HCT116 (cell line): ENCODE results near the gene GABPB2. TPM values are rescaled to one million over a fixed set of nuclear protein-coding genes. Genes with fewer than 3 reads are reported as not detected.

Experiments used
- ATAC-seq: fragments of 200-7000 bp; cut with Tn5 transposase; 2 replicates; pipeline ENCODE4 v1.9.1; 2020; ENCODE audit warnings: mild to moderate bottlenecking, moderate library complexity
- BruUV-seq: library from RNA; stranded (reverse); fragments of 400-500 nt; replicated peaks from 2 replicates; lab custom pipeline; 2021; lab: Mats Ljungman, UMichigan
- CTCF ChIA-PET: fragments of 300-600 bp; sonication (Branson Sonifier 250); formaldehyde crosslinking; loops from one replicate; lab custom pipeline; 2021; ENCODE audit warnings: antibody characterized with exemption; lab: Charles Lee
- POLR2A ChIA-PET: fragments of 300-600, 350-600 bp; sonication (Branson Sonifier 250); formaldehyde crosslinking; loops from one replicate; lab custom pipeline; 2021; ENCODE audit warnings: antibody characterized with exemption; lab: Charles Lee
- RAD21 ChIA-PET, 2 experiments: fragments of 300-600 bp; sonication (Branson Sonifier 250); formaldehyde crosslinking; loops; one replicate each; lab custom pipeline; 2023; ENCODE audit warnings: low total read pairs in 2 of 2; ENCODE audit not compliant: uncharacterized antibody in 2 of 2, unreplicated experiment in 2 of 2, low non-redundant PET in 1 of 2; lab: Charles Lee
- DNase-seq: peaks from one replicate; pipeline ENCODE4 v3.0.0-alpha.2; 2010; ENCODE audit warnings: low read depth, low spot score
- H2AFZ ChIP-seq: fragments of 200-600 bp; shearing (Covaris generic), sonication (generic); 2 replicates; pipeline ENCODE4 v1.6.1; 2017; ENCODE audit warnings: low read depth, mixed run types, mixed read lengths, antibody characterized with exemption, low read length; ENCODE audit not compliant: poor library complexity, severe bottlenecking
- H3K27ac ChIP-seq: 2 replicates; pipeline ENCODE4 v1.5.1; 2012; ENCODE audit warnings: low read depth, low read length
- H3K27me3 ChIP-seq: fragments of 200-600 bp; sonication (generic); 2 replicates; pipeline ENCODE4 v1.6.1; 2016; ENCODE audit warnings: mixed run types, low read length, mixed read lengths; ENCODE audit not compliant: insufficient read depth
- H3K36me3 ChIP-seq, 2 experiments: fragments of 200-500 bp in 1 of 2; fragments of 200-600 bp in 1 of 2; sonication (Bioruptor generic) in 1 of 2; sonication (generic) in 1 of 2; 2 replicates each; pipeline versions ENCODE4 v1.5.1 to v1.6.1; 2014 to 2016; ENCODE audit warnings: low read length in 2 of 2, inconsistent platforms in 1 of 2, mixed read lengths in 1 of 2, mixed run types in 1 of 2; ENCODE audit not compliant: insufficient read depth in 2 of 2, control insufficient read depth in 1 of 2
- H3K4me1 ChIP-seq, 2 experiments: fragments of 200-600 bp in 1 of 2; sonication (generic) in 1 of 2; 2 replicates each; pipeline versions ENCODE4 v1.5.1 to v1.6.1; 2012 to 2017; ENCODE audit warnings: low read length in 2 of 2, inconsistent platforms in 1 of 2, mild to moderate bottlenecking in 1 of 2, mixed read lengths in 1 of 2, mixed run types in 1 of 2, moderate library complexity in 1 of 2; ENCODE audit not compliant: insufficient read depth in 2 of 2, control insufficient read depth in 1 of 2
- H3K4me2 ChIP-seq: fragments of 200-600 bp; sonication (generic); 2 replicates; pipeline ENCODE4 v1.6.1; 2017; ENCODE audit warnings: mixed run types, low read length, mixed read lengths
- H3K4me3 ChIP-seq, 2 experiments: fragments of 200-600 bp in 1 of 2; sonication (generic) in 1 of 2; replicated peaks in 1 of 2; 2 replicates each; pipeline ENCODE4 v1.5.1; 2011 to 2016; ENCODE audit warnings: low read length in 2 of 2, control low read depth in 1 of 2, low read depth in 1 of 2, mild to moderate bottlenecking in 1 of 2, mixed read lengths in 1 of 2, mixed run types in 1 of 2
- H3K79me2 ChIP-seq: fragments of 200-600 bp; sonication (generic); 2 replicates; pipeline ENCODE4 v1.6.1; 2017; ENCODE audit warnings: mild to moderate bottlenecking, mixed run types, low read length, moderate library complexity, mixed read lengths; ENCODE audit not compliant: insufficient read depth
- H3K9ac ChIP-seq: fragments of 200-600 bp; sonication (generic); 2 replicates; pipeline ENCODE4 v1.6.1; 2016; ENCODE audit warnings: low read length, mixed read lengths
- H3K9me2 ChIP-seq: fragments of 200-600 bp; sonication (generic), shearing (Covaris generic); 2 replicates; pipeline ENCODE4 v1.6.1; 2017; ENCODE audit warnings: mixed run types, mild to moderate bottlenecking, moderate library complexity; ENCODE audit not compliant: insufficient read depth
- H3K9me3 ChIP-seq, 2 experiments: fragments of 200-500 bp in 1 of 2; fragments of 200-600 bp in 1 of 2; sonication (Bioruptor generic) in 1 of 2; sonication (generic) in 1 of 2; 2 replicates each; pipeline ENCODE4 v1.6.1; 2014 to 2017; ENCODE audit warnings: low read length in 2 of 2, mixed read lengths in 2 of 2, inconsistent platforms in 1 of 2, low read depth in 1 of 2, mild to moderate bottlenecking in 1 of 2, mixed run types in 1 of 2, moderate library complexity in 1 of 2; ENCODE audit not compliant: control insufficient read depth in 1 of 2, insufficient read depth in 1 of 2
- H4K20me1 ChIP-seq: fragments of 200-600 bp; sonication (generic), shearing (Covaris generic); 2 replicates; pipeline ENCODE4 v1.6.1; 2017; ENCODE audit warnings: mixed run types, mild to moderate bottlenecking, moderate library complexity; ENCODE audit not compliant: insufficient read depth
- CEBPB ChIP-seq: IDR thresholded peaks from 2 replicates; pipeline ENCODE4 v1.6.1; 2012; ENCODE audit warnings: low read depth
- EGR1 ChIP-seq: IDR thresholded peaks from 2 replicates; pipeline ENCODE4 v1.6.1; 2012; ENCODE audit warnings: low read depth
- REST ChIP-seq: IDR thresholded peaks from 2 replicates; pipeline ENCODE4 v1.6.1; 2012; ENCODE audit warnings: low read depth
- SRF ChIP-seq: IDR thresholded peaks from 2 replicates; pipeline ENCODE4 v1.6.1; 2012; ENCODE audit warnings: low read depth
- intact Hi-C: fragments of 100-400 bp; cut with micrococcal nuclease; formaldehyde crosslinking; loops from 2 replicates; pipeline ENCODE4 v1.10.0; 2022
- total RNA-seq: library from RNA; stranded (reverse); gene quantifications from one replicate; pipeline ENCODE4 v1.2.1, GENCODE V29; 2021; ENCODE audit not compliant: unreplicated experiment

The GABPB2 gene
- total RNA-seq, 1 experiment from 2014 or later: 7.7 TPM

- no peak for TF ChIP-seq REST
- TF ChIP-seq CEBPB: no peak
These were observed 20.4 kb upstream of the GABPB2 start (continued) for GRCh38 chr1:151050051-151050688.

GRCh38 chr1:151051356-151052009 is 19.1 kb upstream of the GABPB2 start:
- Histone ChIP-seq H3K4me1 (peaks cover 0 to 10% of the 10 kb centered on the region in 2 experiments; a peak in 1 of 4 replicates), H3K27me3 (no peaks in the 10 kb centered on the region), H3K9me3 (no peaks in the 10 kb centered on the region), H3K27ac (no peak overlapping the region), H2AFZ (no peak overlapping the region), H3K79me2 (peaks cover 17% of the 10 kb centered on the region; the same call in 1 of the 2 replicates), H4K20me1 (no peaks in the 10 kb centered on the region), H3K4me2 (no peak overlapping the region), H3K36me3 (peaks cover 24 to 43% of the 10 kb centered on the region in 2 experiments), H3K4me3 (no peak overlapping the region), H3K9ac (no peak overlapping the region), H3K9me2 (no peaks in the 10 kb centered on the region)
- ATAC-seq: no peak
- ChIA-PET CTCF (interaction anchor here (1.1 kb wide), 1 partner anchor 8 kb away, joined by 4 read pairs; the partner anchor contains the start of gene CDC42SE1), POLR2A (interaction anchor here (0.7 kb wide), 1 partner anchor 424 kb away, joined by 3 read pairs; no protein-coding TSS in a partner anchor), RAD21 (no interaction called here)
- no peak for DNase-seq
- intact Hi-C loops: no loop called here
- BruUV-seq: no TSS peak
- TF ChIP-seq EGR1 (no peak), SRF (no peak)
